HEK293 (cell line): ENCODE measurements around the gene SELENOF.
A peak's percentile ranks its signal among the peaks of the same experiment; 100 is the strongest.

ENCODE experiments used
- CTCF ChIA-PET: fragments of 350-600 bp; formaldehyde crosslinking; extraction: SDS; loops from one replicate; lab custom pipeline; 2021; ENCODE audit warnings: antibody characterized with exemption; lab: Yijun Ruan, JAX
- POLR2A ChIA-PET: fragments of 300-600 bp; formaldehyde crosslinking; extraction: SDS; loops from one replicate; lab custom pipeline; 2020; ENCODE audit warnings: antibody characterized with exemption, inconsistent platforms; lab: Yijun Ruan, JAX
- H3K27ac ChIP-seq: fragments of 200-500 bp; sonication (Bioruptor generic); 2 replicates; pipeline ENCODE4 v1.5.1; 2014; ENCODE audit warnings: low read depth, low read length, control low read depth, inconsistent platforms; ENCODE audit errors: extremely low read depth
- H3K36me3 ChIP-seq, 2 experiments: fragments of 200-500 bp in 1 of 2; sonication (Bioruptor generic) in 1 of 2; 1 replicate in 1 of 2; 2 replicates in 1 of 2; pipeline ENCODE4 v1.5.1; 2014 to 2017; ENCODE audit warnings: inconsistent platforms in 2 of 2, low read length in 2 of 2; ENCODE audit not compliant: control insufficient read depth in 2 of 2, insufficient read depth in 1 of 2
- H3K4me1 ChIP-seq: fragments of 200-500 bp; sonication (Bioruptor generic); 2 replicates; pipeline ENCODE4 v1.5.1; 2014; ENCODE audit warnings: mild to moderate bottlenecking, low read length, inconsistent platforms; ENCODE audit not compliant: control insufficient read depth, insufficient read depth
- H3K4me3 ChIP-seq: 2 replicates; pipeline ENCODE4 v1.5.1; 2011; ENCODE audit warnings: low read depth, mild to moderate bottlenecking, control low read depth, low read length, moderate library complexity
- H3K9me3 ChIP-seq: fragments of 200-500 bp; sonication (Bioruptor generic); 2 replicates; pipeline ENCODE4 v1.5.1; 2014; ENCODE audit warnings: low read depth, low read length, inconsistent platforms; ENCODE audit not compliant: control insufficient read depth, insufficient read depth
- KLF16 ChIP-seq: fragments of 450-650 bp; formaldehyde crosslinking; IDR thresholded peaks from 2 replicates; pipeline ENCODE4 v1.5.1; 2017; ENCODE audit warnings: missing biosample characterization, missing genetic modification characterization
- SCRT2 ChIP-seq: fragments of 450-650 bp; formaldehyde crosslinking; IDR thresholded peaks from 2 replicates; pipeline ENCODE4 v1.5.1; 2016; ENCODE audit warnings: missing biosample characterization, missing genetic modification characterization
- SETDB1 ChIP-seq: IDR thresholded peaks from one replicate; pipeline ENCODE4 v1.6.1; 2017; ENCODE audit warnings: mild to moderate bottlenecking, low read length, moderate library complexity, mixed read lengths; ENCODE audit not compliant: insufficient read length
- ZBTB1 ChIP-seq: fragments of 450-650 bp; formaldehyde crosslinking; IDR thresholded peaks from 2 replicates; pipeline ENCODE4 v1.5.1; 2016; ENCODE audit warnings: missing biosample characterization, missing genetic modification characterization
- ZNF202 ChIP-seq: fragments of 450-650 bp; formaldehyde crosslinking; IDR thresholded peaks from 2 replicates; pipeline ENCODE4 v1.5.1; 2016; ENCODE audit warnings: missing biosample characterization, missing genetic modification characterization, borderline replicate concordance
- ZNF302 ChIP-seq: fragments of 450-650 bp; formaldehyde crosslinking; IDR thresholded peaks from 2 replicates; pipeline ENCODE4 v1.5.1; 2016; ENCODE audit warnings: missing biosample characterization, missing genetic modification characterization, low read depth
- ZNF335 ChIP-seq: fragments of 450-650 bp; formaldehyde crosslinking; conservative IDR thresholded peaks from 2 replicates; pipeline ENCODE4 v1.5.1; 2016; ENCODE audit warnings: missing biosample characterization, missing genetic modification characterization
- ZNF510 ChIP-seq: fragments of 450-650 bp; formaldehyde crosslinking; IDR thresholded peaks from 2 replicates; pipeline ENCODE4 v1.5.1; 2018; ENCODE audit warnings: mild to moderate bottlenecking, missing genetic modification characterization, missing biosample characterization; ENCODE audit not compliant: insufficient replicate concordance
- ZNF585B ChIP-seq: fragments of 450-650 bp; formaldehyde crosslinking; IDR thresholded peaks from 2 replicates; pipeline ENCODE4 v1.5.1; 2016; ENCODE audit warnings: missing biosample characterization, missing genetic modification characterization
- ZNF600 ChIP-seq: fragments of 450-650 bp; formaldehyde crosslinking; IDR thresholded peaks from 2 replicates; pipeline ENCODE4 v1.5.1; 2016; ENCODE audit warnings: missing biosample characterization, missing genetic modification characterization
- ZNF792 ChIP-seq: fragments of 450-650 bp; formaldehyde crosslinking; IDR thresholded peaks from 2 replicates; pipeline ENCODE4 v1.5.1; 2016; ENCODE audit warnings: missing biosample characterization, missing genetic modification characterization
- TF ChIP-seq, protein P1 (sequence below): fragments of 450-650 bp; formaldehyde crosslinking; IDR thresholded peaks from 2 replicates; pipeline ENCODE4 v1.5.1; 2016; ENCODE audit warnings: missing biosample characterization, missing genetic modification characterization
- TF ChIP-seq, protein P2 (sequence below): fragments of 450-650 bp; formaldehyde crosslinking; IDR thresholded peaks from 2 replicates; pipeline ENCODE4 v1.5.1; 2016; ENCODE audit warnings: missing biosample characterization, missing genetic modification characterization
- TF ChIP-seq, protein P3 (sequence below): fragments of 450-650 bp; formaldehyde crosslinking; conservative IDR thresholded peaks from 2 replicates; pipeline ENCODE4 v1.5.1; 2016; ENCODE audit warnings: low read depth, missing biosample characterization, missing genetic modification characterization
- TF ChIP-seq, protein P4 (sequence below): fragments of 450-650 bp; formaldehyde crosslinking; IDR thresholded peaks from 2 replicates; pipeline ENCODE4 v1.5.1; 2016; ENCODE audit warnings: missing biosample characterization, missing genetic modification characterization

SELENOF gene

DNA sequence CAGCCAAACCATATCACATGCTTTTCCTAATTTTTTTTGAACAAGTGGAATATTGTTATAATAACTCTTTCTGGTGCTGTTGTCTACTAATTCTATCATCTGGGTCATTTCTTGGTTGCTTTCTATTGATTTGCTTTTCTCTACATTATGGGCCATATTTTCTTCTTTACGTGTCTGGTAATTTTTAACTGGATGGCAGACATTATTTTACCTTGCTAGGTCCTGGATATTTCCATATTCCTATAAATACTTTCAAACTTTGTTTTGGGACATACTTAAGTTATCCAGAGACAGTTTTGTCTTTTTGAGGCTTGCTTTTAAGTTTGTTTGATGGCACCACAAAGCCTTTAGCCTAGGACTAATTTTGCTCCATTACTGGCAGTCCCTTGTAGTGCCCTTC is 11.8 kb upstream of the SELENOF start:
- POLR2A ChIA-PET = no interaction called here
- CTCF ChIA-PET = interaction anchor here (0.6 kb wide), 1 partner anchor 67 kb away, joined by 3 read pairs; no protein-coding TSS in a partner anchor
- TF ChIP-seq, protein P1, sequence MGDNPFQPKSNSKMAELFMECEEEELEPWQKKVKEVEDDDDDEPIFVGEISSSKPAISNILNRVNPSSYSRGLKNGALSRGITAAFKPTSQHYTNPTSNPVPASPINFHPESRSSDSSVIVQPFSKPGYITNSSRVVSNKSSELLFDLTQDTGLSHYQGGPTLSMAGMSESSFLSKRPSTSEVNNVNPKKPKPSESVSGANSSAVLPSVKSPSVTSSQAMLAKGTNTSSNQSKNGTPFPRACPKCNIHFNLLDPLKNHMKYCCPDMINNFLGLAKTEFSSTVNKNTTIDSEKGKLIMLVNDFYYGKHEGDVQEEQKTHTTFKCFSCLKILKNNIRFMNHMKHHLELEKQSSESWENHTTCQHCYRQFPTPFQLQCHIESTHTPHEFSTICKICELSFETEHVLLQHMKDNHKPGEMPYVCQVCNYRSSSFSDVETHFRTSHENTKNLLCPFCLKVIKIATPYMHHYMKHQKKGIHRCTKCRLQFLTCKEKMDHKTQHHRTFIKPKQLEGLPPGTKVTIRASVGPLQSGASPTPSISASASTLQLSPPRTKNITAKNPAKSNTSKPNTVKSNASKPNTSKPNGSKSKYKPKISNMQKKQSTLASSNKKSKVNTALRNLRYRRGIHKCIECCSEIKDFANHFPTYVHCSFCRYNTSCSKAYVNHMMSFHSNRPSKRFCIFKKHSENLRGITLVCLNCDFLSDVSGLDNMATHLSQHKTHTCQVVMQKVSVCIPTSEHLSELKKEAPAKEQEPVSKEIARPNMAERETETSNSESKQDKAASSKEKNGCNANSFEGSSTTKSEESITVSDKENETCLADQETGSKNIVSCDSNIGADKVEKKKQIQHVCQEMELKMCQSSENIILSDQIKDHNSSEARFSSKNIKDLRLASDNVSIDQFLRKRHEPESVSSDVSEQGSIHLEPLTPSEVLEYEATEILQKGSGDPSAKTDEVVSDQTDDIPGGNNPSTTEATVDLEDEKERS (tag by site-specific recombination) = no peak
- TF ChIP-seq ZNF335 (tag by site-specific recombination) (no peak), ZBTB1 (tag by site-specific recombination) (no peak), ZNF302 (no peak), ZNF510 (tag by site-specific recombination) (no peak), SETDB1 (peak; percentile 17), KLF16 (tag by site-specific recombination) (no peak)
- TF ChIP-seq, protein P2, sequence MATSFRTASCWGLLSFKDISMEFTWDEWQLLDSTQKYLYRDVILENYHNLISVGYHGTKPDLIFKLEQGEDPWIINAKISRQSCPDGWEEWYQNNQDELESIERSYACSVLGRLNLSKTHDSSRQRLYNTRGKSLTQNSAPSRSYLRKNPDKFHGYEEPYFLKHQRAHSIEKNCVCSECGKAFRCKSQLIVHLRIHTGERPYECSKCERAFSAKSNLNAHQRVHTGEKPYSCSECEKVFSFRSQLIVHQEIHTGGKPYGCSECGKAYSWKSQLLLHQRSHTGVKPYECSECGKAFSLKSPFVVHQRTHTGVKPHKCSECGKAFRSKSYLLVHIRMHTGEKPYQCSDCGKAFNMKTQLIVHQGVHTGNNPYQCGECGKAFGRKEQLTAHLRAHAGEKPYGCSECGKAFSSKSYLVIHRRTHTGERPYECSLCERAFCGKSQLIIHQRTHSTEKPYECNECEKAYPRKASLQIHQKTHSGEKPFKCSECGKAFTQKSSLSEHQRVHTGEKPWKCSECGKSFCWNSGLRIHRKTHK = peak; percentile 91
- TF ChIP-seq, all 188 proteins: peak for 2
- H3K27ac ChIP-seq = no peak overlapping the region
- no peak overlapping the region for H3K4me3 ChIP-seq
- no peaks in the 10 kb centered on the region for H3K36me3 ChIP-seq
- no peaks in the 10 kb centered on the region for H3K9me3 ChIP-seq
- H3K4me1 ChIP-seq = no peaks in the 10 kb centered on the region

DNA sequence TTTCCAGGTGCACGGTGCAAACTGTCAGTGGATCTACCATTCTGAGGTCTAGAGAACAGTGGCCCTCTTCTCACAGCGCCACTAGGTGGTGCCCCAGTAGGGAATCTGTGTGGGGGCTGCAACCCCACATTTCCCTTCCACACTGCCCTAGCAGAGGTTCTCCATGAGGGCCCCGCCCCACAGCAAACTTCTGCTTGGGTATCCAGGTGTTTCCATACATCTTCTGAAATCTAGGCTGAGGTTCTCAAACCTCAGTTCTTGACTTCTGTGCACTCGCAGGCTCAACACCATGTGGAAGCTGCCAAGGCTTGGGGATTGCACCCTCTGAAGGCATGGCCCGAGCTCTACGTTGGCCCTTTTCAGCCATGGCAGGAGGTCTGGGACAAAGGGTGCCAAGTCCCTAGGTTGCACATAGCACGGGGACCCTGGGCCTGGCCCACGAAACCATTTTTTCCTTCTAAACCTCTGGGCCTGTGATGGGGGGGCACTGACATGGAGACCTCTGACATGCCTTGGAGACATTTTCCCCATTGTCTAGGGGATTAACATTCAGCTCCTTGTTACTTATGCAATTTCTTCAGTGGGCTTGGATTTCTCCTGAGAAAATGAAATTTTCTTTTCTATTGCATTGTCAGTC is 10.5 kb upstream of the SELENOF start:
- Histone ChIP-seq H3K27ac (no peak overlapping the region), H3K4me3 (no peak overlapping the region), H3K9me3 (no peaks in the 10 kb centered on the region), H3K4me1 (no peaks in the 10 kb centered on the region), H3K36me3 (no peaks in the 10 kb centered on the region)
- POLR2A ChIA-PET = no interaction called here
- CTCF ChIA-PET = interaction anchor here (0.9 kb wide), 1 partner anchor 18 kb away, joined by 3 read pairs; no protein-coding TSS in a partner anchor
- peak; percentile 97 for TF ChIP-seq ZNF585B (tag by site-specific recombination)
- no peak for TF ChIP-seq SCRT2
- peak; percentile 62 for TF ChIP-seq SETDB1

DNA sequence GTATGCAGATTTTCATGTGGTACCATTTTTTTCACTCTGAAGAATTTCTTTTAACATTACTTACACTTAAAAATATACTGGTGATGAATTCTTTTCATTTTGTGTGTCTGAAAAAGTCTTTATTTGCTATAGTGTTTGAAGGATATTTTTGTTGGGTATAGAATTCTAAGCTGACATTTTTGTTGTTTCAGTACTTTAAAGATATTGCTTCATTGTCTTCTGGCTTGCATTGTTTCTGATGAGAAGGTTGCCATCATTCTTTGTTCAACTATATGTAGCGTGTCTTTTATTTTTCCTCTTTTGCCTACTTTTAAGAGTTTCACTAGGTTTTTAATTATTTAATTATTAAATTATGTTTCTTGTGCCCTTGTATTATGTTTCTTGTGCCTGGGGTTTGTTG is 8.5 kb upstream of the SELENOF start:
- CTCF ChIA-PET = interaction anchor here (0.6 kb wide), 1 partner anchor 786 kb away, joined by 3 read pairs; no protein-coding TSS in a partner anchor
- no peaks in the 10 kb centered on the region for H3K36me3 ChIP-seq
- no peak overlapping the region for H3K4me3 ChIP-seq
- no peaks in the 10 kb centered on the region for H3K9me3 ChIP-seq
- POLR2A ChIA-PET = no interaction called here
- no peaks in the 10 kb centered on the region for H3K4me1 ChIP-seq
- H3K27ac ChIP-seq = no peak overlapping the region
- TF ChIP-seq ZNF202 (tag by site-specific recombination) (no peak), ZNF510 (tag by site-specific recombination) (peak; percentile 28), ZNF792 (no peak), ZNF600 (tag by site-specific recombination) (no peak), SETDB1 (peak; percentile 84)
- TF ChIP-seq, protein P3, sequence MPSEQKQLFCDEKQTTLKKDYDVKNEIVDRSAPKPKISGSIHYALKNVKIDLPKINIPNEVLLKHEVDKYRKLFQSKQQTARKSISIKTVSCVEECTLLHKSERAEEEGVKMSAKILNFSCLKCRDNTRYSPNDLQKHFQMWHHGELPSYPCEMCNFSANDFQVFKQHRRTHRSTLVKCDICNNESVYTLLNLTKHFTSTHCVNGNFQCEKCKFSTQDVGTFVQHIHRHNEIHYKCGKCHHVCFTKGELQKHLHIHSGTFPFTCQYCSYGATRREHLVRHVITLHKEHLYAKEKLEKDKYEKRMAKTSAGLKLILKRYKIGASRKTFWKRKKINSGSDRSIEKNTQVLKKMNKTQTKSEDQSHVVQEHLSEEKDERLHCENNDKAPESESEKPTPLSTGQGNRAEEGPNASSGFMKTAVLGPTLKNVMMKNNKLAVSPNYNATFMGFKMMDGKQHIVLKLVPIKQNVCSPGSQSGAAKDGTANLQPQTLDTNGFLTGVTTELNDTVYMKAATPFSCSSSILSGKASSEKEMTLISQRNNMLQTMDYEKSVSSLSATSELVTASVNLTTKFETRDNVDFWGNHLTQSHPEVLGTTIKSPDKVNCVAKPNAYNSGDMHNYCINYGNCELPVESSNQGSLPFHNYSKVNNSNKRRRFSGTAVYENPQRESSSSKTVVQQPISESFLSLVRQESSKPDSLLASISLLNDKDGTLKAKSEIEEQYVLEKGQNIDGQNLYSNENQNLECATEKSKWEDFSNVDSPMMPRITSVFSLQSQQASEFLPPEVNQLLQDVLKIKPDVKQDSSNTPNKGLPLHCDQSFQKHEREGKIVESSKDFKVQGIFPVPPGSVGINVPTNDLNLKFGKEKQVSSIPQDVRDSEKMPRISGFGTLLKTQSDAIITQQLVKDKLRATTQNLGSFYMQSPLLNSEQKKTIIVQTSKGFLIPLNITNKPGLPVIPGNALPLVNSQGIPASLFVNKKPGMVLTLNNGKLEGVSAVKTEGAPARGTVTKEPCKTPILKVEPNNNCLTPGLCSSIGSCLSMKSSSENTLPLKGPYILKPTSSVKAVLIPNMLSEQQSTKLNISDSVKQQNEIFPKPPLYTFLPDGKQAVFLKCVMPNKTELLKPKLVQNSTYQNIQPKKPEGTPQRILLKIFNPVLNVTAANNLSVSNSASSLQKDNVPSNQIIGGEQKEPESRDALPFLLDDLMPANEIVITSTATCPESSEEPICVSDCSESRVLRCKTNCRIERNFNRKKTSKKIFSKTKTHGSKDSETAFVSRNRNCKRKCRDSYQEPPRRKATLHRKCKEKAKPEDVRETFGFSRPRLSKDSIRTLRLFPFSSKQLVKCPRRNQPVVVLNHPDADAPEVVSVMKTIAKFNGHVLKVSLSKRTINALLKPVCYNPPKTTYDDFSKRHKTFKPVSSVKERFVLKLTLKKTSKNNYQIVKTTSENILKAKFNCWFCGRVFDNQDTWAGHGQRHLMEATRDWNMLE = no peak
- TF ChIP-seq, protein P4, sequence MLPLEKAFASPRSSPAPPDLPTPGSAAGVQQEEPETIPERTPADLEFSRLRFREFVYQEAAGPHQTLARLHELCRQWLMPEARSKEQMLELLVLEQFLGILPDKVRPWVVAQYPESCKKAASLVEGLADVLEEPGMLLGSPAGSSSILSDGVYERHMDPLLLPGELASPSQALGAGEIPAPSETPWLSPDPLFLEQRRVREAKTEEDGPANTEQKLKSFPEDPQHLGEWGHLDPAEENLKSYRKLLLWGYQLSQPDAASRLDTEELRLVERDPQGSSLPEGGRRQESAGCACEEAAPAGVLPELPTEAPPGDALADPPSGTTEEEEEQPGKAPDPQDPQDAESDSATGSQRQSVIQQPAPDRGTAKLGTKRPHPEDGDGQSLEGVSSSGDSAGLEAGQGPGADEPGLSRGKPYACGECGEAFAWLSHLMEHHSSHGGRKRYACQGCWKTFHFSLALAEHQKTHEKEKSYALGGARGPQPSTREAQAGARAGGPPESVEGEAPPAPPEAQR (tag by site-specific recombination) = no peak
- TF ChIP-seq, protein P2 = no peak
